HG02571 (cell line): ENCODE measurements around the gene PRKAG1.

Experiments used
- ATAC-seq: cut with Tn5 transposase; IDR thresholded peaks from one replicate; pipeline ENCODE4 v1.9.1; 2021; ENCODE audit warnings: mild to moderate bottlenecking, moderate library complexity; ENCODE audit not compliant: unreplicated experiment

PRKAG1 gene

GRCh38 chr12:49032679-49033447 is 14.3 kb upstream of the PRKAG1 start:
- ATAC-seq = no peak

- ATAC-seq = no peak
These were observed 13.7 kb upstream of the PRKAG1 start for GRCh38 chr12:49032276-49032675.

GRCh38 chr12:49031573-49032161 is 13.1 kb upstream of the PRKAG1 start:
- no peak for ATAC-seq

- ATAC-seq = no peak
These were observed 12.4 kb upstream of the PRKAG1 start for GRCh38 chr12:49030714-49031572.

GRCh38 chr12:49030119-49030518 is 11.5 kb upstream of the PRKAG1 start:
- no peak for ATAC-seq

- ATAC-seq = no peak
These were observed 10.2 kb upstream of the PRKAG1 start for GRCh38 chr12:49028666-49029275.

GRCh38 chr12:49027846-49028555 is 9.4 kb upstream of the PRKAG1 start:
- ATAC-seq = no peak

- no peak for ATAC-seq
These were observed 8.3 kb upstream of the PRKAG1 start for GRCh38 chr12:49026678-49027480.

GRCh38 chr12:49026101-49026500 is 7.5 kb upstream of the PRKAG1 start:
- ATAC-seq = no peak

- no peak for ATAC-seq
These were observed 6.9 kb upstream of the PRKAG1 start for GRCh38 chr12:49025463-49025862.

GRCh38 chr12:49024543-49024942 is 6.0 kb upstream of the PRKAG1 start:
- ATAC-seq = no peak

- no peak for ATAC-seq
These were observed 5.2 kb upstream of the PRKAG1 start for GRCh38 chr12:49023812-49024211.

- ATAC-seq = no peak
These were observed 4.1 kb upstream of the PRKAG1 start for GRCh38 chr12:49022558-49023178.

GRCh38 chr12:49021292-49021915 is 2.8 kb upstream of the PRKAG1 start:
- no peak for ATAC-seq

GRCh38 chr12:49020441-49020840 is 1.9 kb upstream of the PRKAG1 start:
- ATAC-seq = no peak

- no peak for ATAC-seq
These were observed 1.1 kb upstream of the PRKAG1 start for GRCh38 chr12:49019443-49020324.

- ATAC-seq = no peak
These were observed 499 bp upstream of the PRKAG1 start for GRCh38 chr12:49019120-49019430.

- no peak for ATAC-seq
These were observed 700 bp downstream of the PRKAG1 start for GRCh38 chr12:49017891-49018260.
